Measurements from ENCODE around the gene TCTN1.
"Not testable (repeated sequence)": the region's sequence is repeated elsewhere in the genome, so short reads cannot be mapped to it uniquely, and the experiment has no call there.

The TCTN1 gene

GRCh38 chr12:110579535-110580253, 34.2 kb upstream of the TCTN1 start:
- POLR2A ChIA-PET, result interaction anchor here (1.1 kb wide), 1 partner anchor 30 kb away, joined by 3 read pairs; no protein-coding TSS in a partner anchor
- CTCF ChIA-PET, result no interaction called here
- TF ChIP-seq FOXM1 (IDR thresholded peaks at IDR 0.05; ENCODE audit: borderline replicate concordance) (no peak), SP1 (IDR thresholded peaks at IDR 0.05) (no peak), ELF4 (IDR thresholded peaks at IDR 0.05) (no peak), FOXK2 (IDR thresholded peaks at IDR 0.05) (no peak), HDGF (IDR thresholded peaks at IDR 0.05; ENCODE audit: borderline replicate concordance) (no peak), PKNOX1 (IDR thresholded peaks at IDR 0.05) (no peak), SUZ12 (IDR thresholded peaks at IDR 0.05) (no peak), TARDBP (IDR thresholded peaks at IDR 0.05) (no peak), LEF1 (IDR thresholded peaks at IDR 0.05; ENCODE audit: borderline replicate concordance) (no peak), CTBP1 (IDR thresholded peaks at IDR 0.05; ENCODE audit: borderline replicate concordance) (no peak), FOXA1 (IDR thresholded peaks at IDR 0.05) (no peak), L3MBTL2 (conservative IDR thresholded peaks at IDR 0.05) (no peak)
- DNase-seq (ENCODE audit: extremely low spot score), result no peak

- ChIA-PET CTCF (no interaction called here), POLR2A (interaction anchor here (1.1 to 1.2 kb wide), 2 partner anchors 32 to 114 kb away, joined by 3 to 4 read pairs; partner anchors contain the start of genes FAM216A, GPN3 and TCTN1)
- no peak for TF ChIP-seq HDGF (IDR thresholded peaks at IDR 0.05; ENCODE audit: borderline replicate concordance)
- TF ChIP-seq SUZ12 (IDR thresholded peaks at IDR 0.05), result no peak
- TF ChIP-seq BHLHE40 (IDR thresholded peaks at IDR 0.05; ENCODE audit: borderline replicate concordance), result no peak
- TF ChIP-seq ELF4 (IDR thresholded peaks at IDR 0.05), result no peak
- TF ChIP-seq SP1 (IDR thresholded peaks at IDR 0.05), result no peak
- no peak for TF ChIP-seq ARNT (IDR thresholded peaks at IDR 0.05)
- TF ChIP-seq CTBP1 (IDR thresholded peaks at IDR 0.05; ENCODE audit: borderline replicate concordance), result no peak
- TF ChIP-seq NFRKB (IDR thresholded peaks at IDR 0.05), result no peak
- TF ChIP-seq FOXM1 (IDR thresholded peaks at IDR 0.05; ENCODE audit: borderline replicate concordance), result no peak
- TF ChIP-seq L3MBTL2 (conservative IDR thresholded peaks at IDR 0.05), result no peak
- no peak for TF ChIP-seq FOXK2 (IDR thresholded peaks at IDR 0.05)
Measured at GRCh38 chr12:110581931-110582275, 32.0 kb upstream of the TCTN1 start.

DNA sequence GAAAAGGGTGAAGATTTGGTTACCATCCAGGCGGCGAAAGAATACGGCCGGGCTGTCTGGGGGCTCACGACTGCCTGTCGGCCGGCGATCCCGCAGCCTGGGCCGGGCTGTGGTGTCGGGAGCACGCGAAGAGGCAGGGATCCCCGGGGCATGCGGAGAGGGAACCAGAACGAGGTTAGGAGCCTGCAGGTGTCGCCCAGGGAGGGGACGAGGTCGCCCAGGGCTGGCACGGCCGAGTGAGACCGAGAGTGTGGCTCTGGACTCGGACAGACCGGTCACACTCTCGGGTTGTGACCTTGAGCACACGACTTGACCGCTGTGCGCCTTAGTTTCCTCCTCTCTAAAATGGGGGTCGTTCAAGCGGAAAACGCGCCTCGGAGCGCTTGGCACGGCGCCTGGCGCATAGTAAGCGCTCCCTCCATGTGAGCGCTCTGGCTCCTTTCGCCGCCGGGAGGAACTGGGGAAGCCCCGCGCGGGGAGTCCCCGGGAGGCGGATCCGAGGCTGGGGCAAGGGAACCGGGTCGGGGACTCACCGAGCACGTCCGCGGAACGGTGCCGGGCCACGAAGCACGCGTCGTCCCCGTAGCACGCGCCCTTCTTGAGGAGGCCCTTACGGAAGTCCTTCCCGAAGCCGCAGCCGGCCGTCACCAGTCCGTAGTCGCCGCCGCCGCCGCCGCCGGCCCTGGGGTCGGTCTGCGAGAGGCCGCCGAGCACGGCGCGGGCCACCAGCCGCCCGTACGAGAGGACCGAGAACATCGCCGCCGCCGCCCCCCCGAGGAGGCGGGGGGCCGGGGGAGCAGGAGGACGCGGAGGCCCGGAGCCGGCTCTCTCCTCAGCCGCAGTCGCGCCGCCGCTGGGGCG, 31.4 kb upstream of the TCTN1 start:
- CTCF ChIA-PET, result no interaction called here
- DNase-seq (ENCODE audit: extremely low spot score), result peak; percentile 26
- POLR2A ChIA-PET, result interaction anchor here (1.1 kb wide), 1 partner anchor 31 kb away, joined by 3 read pairs; the partner anchor contains the start of gene TCTN1
- no peak for TF ChIP-seq FOXM1 (IDR thresholded peaks at IDR 0.05; ENCODE audit: borderline replicate concordance)
- peak; percentile 49; the same call in 1 of the 2 replicates for TF ChIP-seq L3MBTL2 (conservative IDR thresholded peaks at IDR 0.05)
- TF ChIP-seq TARDBP (IDR thresholded peaks at IDR 0.05), result no peak

More at GRCh38 chr12:110581931-110582275, 32.0 kb upstream of the TCTN1 start:
- no peak for DNase-seq (ENCODE audit: extremely low spot score)

- ChIA-PET CTCF (interaction anchor here (0.6 kb wide), 1 partner anchor 22 kb away, joined by 4 read pairs; no protein-coding TSS in a partner anchor), POLR2A (no interaction called here)
- TF ChIP-seq LEF1 (IDR thresholded peaks at IDR 0.05; ENCODE audit: borderline replicate concordance), result no peak
- TF ChIP-seq ZNF384 (IDR thresholded peaks at IDR 0.05), result no peak
- peak; percentile 97 for DNase-seq (ENCODE audit: extremely low spot score)
Measured at GRCh38 chr12:110583137-110584059, 30.5 kb upstream of the TCTN1 start, which contains the start of gene PPTC7. Gene PPTC7 (minus strand): TSS chr12:110583318. CDS start chr12:110583031, 287 bp downstream.

DNA sequence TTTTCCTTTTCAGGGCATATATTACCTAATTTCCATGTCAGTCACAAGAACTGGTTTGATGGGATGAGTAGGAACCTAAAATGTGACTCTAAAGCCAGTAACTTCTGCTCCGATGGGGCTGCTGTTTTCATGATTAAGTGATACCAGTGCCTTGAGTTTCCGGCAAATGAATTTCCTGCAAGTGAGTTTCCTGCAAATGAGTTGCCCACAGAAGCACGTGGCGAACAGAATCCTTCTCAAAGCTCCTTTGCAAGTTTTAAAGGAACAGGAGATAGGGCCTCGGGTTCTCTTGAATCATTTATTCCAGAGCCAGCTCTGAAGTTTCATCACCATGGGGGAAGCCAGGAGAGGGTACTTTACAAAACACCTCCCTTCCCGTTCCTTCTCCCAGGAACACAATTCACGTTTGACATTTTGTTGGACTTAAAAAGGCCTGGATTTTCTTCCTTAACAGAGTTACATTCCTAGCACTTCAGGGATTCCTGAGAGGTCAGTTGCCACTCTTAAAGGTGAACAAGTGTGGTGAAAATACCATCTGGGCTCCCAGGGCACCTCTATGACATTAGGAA, 28.6 kb upstream of the TCTN1 start:
- POLR2A ChIA-PET, result no interaction called here
- CTCF ChIA-PET, result no interaction called here
- DNase-seq (ENCODE audit: extremely low spot score), result no peak
- TF ChIP-seq PKNOX1 (IDR thresholded peaks at IDR 0.05) (no peak), SP1 (IDR thresholded peaks at IDR 0.05) (no peak), NFRKB (IDR thresholded peaks at IDR 0.05) (no peak), ZNF384 (IDR thresholded peaks at IDR 0.05) (no peak), HDGF (IDR thresholded peaks at IDR 0.05; ENCODE audit: borderline replicate concordance) (no peak), CTBP1 (IDR thresholded peaks at IDR 0.05; ENCODE audit: borderline replicate concordance) (no peak), L3MBTL2 (conservative IDR thresholded peaks at IDR 0.05) (no peak), FOXK2 (IDR thresholded peaks at IDR 0.05) (no peak), FOXA1 (IDR thresholded peaks at IDR 0.05) (no peak), TARDBP (IDR thresholded peaks at IDR 0.05) (no peak), FOXM1 (IDR thresholded peaks at IDR 0.05; ENCODE audit: borderline replicate concordance) (no peak), ELF4 (IDR thresholded peaks at IDR 0.05) (no peak), LEF1 (IDR thresholded peaks at IDR 0.05; ENCODE audit: borderline replicate concordance) (no peak), ARNT (IDR thresholded peaks at IDR 0.05) (no peak), BHLHE40 (IDR thresholded peaks at IDR 0.05; ENCODE audit: borderline replicate concordance) (no peak), SUZ12 (IDR thresholded peaks at IDR 0.05) (no peak)

GRCh38 chr12:110587102-110587501, 26.8 kb upstream of the TCTN1 start:
- CTCF ChIA-PET, POLR2A ChIA-PET: not testable (repeated sequence)

More at GRCh38 chr12:110587102-110587501, 26.8 kb upstream of the TCTN1 start:
- not testable (repeated sequence) for DNase-seq (ENCODE audit: extremely low spot score)
